ENCODE data around the gene TBL1X. TPM values are rescaled to one million over a fixed set of nuclear protein-coding genes. Genes with fewer than 3 reads are reported as not detected.

TBL1X gene
- total RNA-seq = 38.9 TPM

GRCh38 chrX:9464435-9465371 lies at the start of gene TBL1X:
TSS of gene TBL1X (plus strand) at chrX:9465058. CDS start at chrX:9653587, 188,529 bp downstream.

GRCh38 chrX:9765737-9766097 lies 300.9 kb downstream of the TBL1X start, which contains the start of gene GPR143:
TSS of gene GPR143 (minus strand) at chrX:9765847. CDS start at chrX:9765817, 30 bp downstream.

GRCh38 chrX:9785944-9786797 lies 321.3 kb downstream of the TBL1X start, which contains the start of gene SHROOM2:
TSS of gene SHROOM2 (plus strand) at chrX:9786429. CDS start at chrX:9786546, 117 bp downstream.

Measured in metanephros (tissue), 1 donor.